Stimulated activated CD4-positive, alpha-beta T cell treated with anti-CD3 and anti-CD28 coated beads, Interleukin-1b, Interleukin-23, amount 100 ng/mL, for 24 hours (primary cell): ENCODE results near the gene PPARGC1A.

ENCODE experiments used
- DNase-seq, 4 experiments: peaks; one replicate each; pipeline ENCODE4 v3.0.0-alpha.2; 2020; ENCODE audit warnings: low read depth in 4 of 4, low spot score in 1 of 4

Gene PPARGC1A

GRCh38 chr4:23911675-23912455, 22.0 kb upstream of the PPARGC1A start:
- DNase-seq = no peak

GRCh38 chr4:23909671-23910070, 19.8 kb upstream of the PPARGC1A start:
- no peak for DNase-seq

- no peak for DNase-seq
Measured at GRCh38 chr4:23906839-23907238, 17.0 kb upstream of the PPARGC1A start.

GRCh38 chr4:23904639-23905071, 14.8 kb upstream of the PPARGC1A start:
- no peak for DNase-seq

GRCh38 chr4:23903859-23904438, 14.1 kb upstream of the PPARGC1A start:
- no peak for DNase-seq

- no peak for DNase-seq
Measured at GRCh38 chr4:23902222-23902804, 12.5 kb upstream of the PPARGC1A start.

GRCh38 chr4:23900636-23901035, 10.8 kb upstream of the PPARGC1A start:
- DNase-seq = no peak

GRCh38 chr4:23899565-23899964, 9.7 kb upstream of the PPARGC1A start:
- DNase-seq = no peak

- no peak for DNase-seq
Measured at GRCh38 chr4:23897564-23898109, 7.8 kb upstream of the PPARGC1A start.

GRCh38 chr4:23894021-23894420, 4.2 kb upstream of the PPARGC1A start:
- no peak for DNase-seq

- DNase-seq = no peak
Measured at GRCh38 chr4:23891064-23891421, 1.2 kb upstream of the PPARGC1A start.

- DNase-seq = no peak
Measured at GRCh38 chr4:23890369-23891063, 669 bp upstream of the PPARGC1A start.

- no peak for DNase-seq
Measured at GRCh38 chr4:23889391-23889790, 456 bp downstream of the PPARGC1A start.

GRCh38 chr4:23888421-23889319, 1.2 kb downstream of the PPARGC1A start:
- no peak for DNase-seq

GRCh38 chr4:23887989-23888388, 1.9 kb downstream of the PPARGC1A start:
- DNase-seq = no peak

GRCh38 chr4:23887173-23887572, 2.7 kb downstream of the PPARGC1A start:
- DNase-seq = no peak

GRCh38 chr4:23885943-23886590, 3.8 kb downstream of the PPARGC1A start:
- DNase-seq = no peak

- no peak for DNase-seq
Measured at GRCh38 chr4:23884741-23885140, 5.1 kb downstream of the PPARGC1A start.

- DNase-seq = no peak
Measured at GRCh38 chr4:23884261-23884660, 5.6 kb downstream of the PPARGC1A start.

- no peak for DNase-seq
Measured at GRCh38 chr4:23882976-23883531, 6.8 kb downstream of the PPARGC1A start.
